Ecto neural progenitor cell (in vitro differentiated cells): ENCODE results near the gene LINC01488.

ENCODE experiments used
- DNase-seq: peaks from one replicate; pipeline ENCODE4 v3.0.0-alpha.2; 2018; ENCODE audit warnings: low spot score

The LINC01488 gene

DNA sequence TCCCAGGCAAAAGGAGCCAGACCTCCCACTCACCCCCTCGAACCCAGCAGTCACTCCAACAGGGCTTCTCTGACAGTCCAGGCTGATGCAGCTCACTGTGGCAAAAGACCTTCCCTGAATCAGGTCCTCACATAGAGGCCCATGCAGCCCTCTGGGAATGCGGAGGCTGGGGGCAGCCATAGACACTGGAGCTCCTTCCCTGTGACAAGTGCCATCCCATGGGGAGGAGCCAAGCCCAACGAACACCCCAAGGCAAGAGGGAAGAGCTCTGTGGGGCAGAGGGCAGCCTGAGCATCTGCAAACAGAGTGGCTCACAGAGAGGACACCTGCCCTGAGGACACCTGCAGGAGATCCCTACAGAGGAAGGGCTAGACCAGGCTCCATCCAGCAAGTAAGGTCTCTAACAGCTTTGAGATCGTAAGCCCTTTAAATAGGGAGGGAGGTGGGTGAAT, at the start of gene LINC01488:
LINC01488 (plus strand) TSS at position 271 of the 452 bp plus-strand sequence.
- DNase-seq = no peak

DNA sequence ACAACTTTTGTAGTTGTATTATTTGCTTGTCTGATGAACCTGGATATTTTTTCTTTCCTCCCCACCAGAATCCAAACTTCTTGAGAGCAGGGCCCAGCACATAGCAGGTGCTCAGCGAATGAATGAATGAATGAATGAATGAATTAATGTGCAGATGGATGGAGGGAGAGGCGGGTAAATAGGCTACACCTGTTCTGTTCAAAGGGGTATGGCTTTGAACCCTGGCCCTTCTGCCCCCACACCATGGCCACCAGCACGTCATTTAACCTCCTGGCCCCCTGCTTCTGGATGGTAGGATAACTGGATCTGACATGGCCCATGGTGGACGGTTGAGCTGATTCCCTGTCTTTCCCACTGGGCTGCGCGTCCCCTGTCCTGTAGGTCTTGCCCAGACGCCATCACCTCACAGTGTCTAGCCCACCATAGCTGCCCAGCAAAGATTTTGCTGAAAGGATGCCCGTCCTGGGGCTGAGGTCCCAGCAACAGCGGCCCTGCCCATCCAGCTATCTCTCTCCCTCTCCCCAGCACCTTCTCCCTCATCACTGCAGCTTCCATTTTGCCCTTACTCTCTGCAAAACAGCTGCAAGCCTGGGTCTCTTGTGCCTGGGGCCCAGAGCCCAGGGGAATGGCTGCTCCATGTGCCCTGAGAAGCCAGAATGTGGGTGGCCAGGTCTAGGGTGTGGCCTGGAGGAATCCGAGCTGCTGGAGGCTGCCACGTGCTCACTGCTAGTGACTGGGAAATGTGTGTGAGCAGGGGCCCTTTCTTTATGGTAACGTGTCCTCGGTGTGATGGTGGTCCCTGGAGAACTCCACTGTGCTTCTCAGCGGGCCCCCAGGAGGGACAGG, 49.3 kb upstream of the LINC01488 start:
- no peak for DNase-seq

DNA sequence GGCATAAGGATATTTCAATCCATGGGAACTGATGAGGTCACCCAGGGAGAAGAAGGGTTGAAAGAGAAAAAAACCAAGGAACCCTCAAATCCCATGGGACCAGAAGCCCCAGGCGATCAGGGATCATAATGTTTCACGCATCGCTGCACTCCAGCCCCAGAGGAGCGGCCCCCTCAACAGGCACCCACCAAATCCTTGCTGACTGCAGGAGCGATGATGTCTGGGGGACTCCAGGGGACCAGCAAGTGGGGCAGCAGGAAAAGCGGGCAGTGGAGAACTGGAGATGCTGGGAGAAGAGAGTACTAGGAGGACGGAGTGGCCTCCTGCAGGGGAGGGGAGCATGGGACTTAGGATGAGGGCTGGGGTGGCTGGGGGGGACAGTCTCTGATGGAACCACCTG, 47.7 kb upstream of the LINC01488 start:
- DNase-seq = no peak

DNA sequence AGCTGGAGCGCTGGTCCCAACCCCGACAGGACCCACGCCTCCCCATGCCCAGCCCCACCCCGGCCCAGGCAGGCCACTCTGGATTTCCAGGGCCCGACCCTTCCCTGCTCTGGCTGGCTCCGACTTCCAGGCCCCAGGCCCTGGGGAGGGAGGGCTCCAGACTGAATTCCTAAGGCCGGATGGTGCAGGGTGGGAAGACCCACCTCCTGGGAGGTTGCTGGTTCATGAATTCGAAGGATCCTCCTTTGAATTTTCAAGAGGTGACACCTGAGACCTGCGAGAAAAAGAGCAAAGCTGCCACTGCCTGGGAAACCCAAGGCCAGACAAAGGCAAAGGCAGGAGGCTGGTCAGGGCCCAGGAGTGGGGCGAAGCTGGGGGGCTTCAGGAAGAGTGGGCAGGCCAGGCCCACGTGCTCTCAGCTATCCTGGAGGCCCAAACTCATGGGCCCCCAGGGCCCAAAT, 47.0 kb upstream of the LINC01488 start:
- no peak for DNase-seq

DNA sequence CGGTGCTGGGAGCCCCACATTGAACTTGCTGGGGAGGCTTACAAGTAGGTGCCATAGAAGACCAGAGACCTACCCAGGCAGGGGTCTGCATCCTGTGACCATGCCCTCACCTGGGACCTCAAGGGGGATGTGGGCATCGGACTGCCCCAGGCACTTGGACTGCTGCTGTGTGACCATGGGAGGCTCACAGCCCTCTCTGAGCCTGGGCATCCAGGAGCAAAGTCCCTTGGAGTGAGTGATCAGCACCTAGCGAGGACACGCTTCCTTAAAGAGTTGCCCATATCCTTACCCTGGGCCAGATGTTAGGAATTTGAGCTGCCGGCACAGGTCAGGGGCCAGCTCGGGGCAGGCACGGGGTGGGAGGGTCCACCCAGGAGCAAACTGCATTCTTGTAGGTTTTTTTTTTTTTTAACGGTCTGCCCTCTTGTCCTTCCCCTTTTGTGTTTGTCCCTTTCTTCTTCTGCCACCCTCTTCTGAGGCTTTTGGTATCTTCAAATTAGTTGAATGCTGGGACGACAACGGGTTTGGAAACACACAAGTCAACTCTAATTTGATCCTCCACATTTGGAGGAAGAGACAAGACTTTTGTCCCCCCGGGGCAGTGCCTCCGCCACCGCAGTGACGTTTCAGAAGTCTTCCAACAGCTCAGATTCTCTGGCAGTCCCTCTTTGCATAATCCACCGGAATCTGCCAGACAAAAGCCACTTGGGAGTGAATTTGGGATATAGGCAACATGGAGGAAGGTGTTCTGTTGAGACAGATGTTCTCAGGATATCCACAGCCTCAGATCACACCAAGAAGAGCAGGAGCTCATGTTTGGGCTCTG, 46.1 kb upstream of the LINC01488 start:
- DNase-seq = peak; percentile 71

DNA sequence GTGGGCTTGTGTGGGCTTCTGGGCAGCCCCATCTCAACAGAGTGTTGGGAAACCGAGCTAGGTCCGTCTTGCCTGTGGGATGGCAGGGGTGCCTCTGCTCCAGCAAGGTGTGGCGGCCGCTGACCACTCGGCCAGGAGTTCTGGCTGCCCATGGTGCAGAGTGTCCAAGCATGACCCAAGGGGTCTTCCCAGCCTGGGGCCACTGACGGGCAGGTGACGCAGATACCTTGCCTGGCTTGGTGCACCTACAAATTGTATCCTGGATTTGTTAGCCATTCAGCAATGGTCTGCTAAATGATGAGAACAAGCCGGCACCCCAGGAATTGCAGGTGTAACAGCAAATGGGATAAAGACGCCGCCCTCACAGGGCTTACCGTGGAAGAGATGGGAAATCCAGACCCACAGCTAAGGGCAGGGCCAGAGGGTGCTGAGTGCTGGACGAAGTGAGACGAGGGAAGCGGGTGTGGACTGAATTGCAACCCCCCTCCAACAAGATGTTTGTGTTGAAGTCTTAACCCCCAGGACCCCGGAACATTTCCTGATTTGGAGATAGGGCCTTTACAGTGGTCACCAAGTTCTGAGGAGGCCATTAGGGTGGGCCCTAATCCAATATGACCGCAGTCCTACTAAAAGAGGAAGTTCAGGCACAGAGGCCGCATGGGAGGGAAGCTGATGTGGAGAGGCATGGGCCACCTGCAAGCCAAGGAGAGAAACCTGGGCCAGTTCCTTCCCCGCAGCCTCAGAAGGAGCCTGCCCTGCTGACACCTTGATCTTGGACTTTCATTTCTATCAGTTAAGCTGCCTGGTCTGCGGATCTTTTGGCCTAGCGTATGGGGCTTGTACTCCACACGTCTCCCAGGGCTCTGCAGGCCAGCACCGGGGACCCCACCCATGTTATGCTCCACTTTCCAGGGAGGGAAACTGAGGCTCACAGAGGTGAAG, 45.2 kb upstream of the LINC01488 start:
- no peak for DNase-seq

DNA sequence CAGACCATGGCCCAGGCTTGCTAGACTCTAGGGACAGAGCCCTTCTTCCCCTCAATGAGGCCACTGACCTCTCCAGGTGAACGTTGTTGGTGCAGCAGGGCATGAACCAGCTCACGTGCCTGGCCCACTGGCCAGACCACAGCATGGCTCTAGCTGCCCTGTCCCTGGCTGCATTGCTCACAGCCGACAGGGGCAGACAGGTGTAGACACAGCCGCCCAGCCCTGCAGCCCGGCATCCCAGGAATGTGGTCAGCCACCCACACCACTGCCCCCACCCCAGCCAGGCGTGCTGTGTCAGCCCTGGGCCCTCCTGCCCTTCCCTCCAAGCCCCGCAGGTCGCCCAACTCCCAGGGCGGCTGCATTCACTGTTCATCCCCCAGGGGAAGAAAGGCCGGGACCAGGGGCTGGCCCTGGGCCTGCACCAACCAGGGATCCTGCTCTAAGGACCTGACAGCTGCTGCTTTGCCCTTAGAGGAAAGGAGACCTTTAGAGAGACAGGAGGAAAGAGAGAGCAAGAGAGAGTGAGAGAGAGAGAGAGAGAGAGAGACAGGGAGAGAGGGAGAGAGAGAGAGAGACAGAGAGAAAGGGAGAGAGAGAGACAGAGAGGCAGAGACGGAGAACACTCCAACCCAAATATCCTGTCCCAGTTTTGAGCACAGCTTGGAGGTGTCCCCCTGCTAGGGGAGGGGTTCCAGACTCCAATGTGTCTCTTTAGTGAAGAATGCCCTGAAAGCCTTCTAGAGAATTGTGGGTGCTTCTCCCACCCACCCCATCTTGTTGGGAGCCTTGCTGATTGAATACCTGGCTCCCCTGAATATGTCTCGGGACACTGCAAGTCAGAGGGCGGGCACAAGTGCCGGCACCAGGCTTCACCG, 44.2 kb upstream of the LINC01488 start:
- peak; percentile 80 for DNase-seq

DNA sequence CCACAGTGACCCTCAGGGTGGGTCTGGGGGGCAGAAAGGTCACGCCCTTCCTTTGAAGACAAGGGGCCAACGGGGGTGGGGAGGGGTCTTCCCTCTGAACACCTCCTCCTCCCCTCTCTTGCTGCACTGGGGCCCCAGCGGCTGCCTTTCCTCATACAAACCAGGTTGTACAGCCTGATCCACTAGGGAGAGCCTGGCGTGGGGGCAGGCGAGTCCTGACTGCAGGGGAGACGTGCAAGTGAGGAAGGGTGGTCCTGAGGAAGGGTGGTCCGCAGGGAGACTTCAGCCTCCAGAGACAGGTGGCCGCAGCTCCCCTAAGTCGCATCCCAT, 43.6 kb upstream of the LINC01488 start:
- no peak for DNase-seq

DNA sequence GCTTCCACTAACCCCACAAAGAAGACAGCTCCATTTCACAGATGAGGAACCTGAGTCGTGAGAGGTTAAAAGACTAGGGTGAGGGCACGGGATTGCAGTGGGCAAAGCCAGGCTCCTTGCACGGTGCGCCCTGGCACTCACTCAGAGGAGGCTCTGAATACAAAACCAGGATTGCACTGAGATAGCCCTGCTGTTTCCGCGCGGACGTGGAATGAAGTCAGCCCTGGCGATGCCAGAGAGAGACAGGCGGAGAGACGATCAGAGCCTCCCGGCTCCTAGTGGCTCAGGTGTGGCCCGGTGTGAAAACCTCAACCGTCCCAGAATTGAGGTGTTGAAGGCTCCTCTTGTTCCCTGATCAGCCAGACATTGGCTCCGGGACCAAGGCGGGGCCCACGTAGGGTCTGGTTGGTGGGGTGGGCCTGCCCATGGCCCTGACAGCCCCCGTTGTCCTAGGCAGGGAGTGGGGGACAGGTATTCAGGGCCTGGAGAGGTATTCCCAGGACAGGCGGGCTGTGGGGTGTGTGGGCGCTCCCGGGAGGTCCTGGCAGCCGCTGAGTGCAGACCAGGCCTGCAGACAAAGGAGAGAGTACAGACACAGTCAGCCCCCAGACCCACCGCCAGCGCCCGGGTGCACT, 43.1 kb upstream of the LINC01488 start:
- no peak for DNase-seq

DNA sequence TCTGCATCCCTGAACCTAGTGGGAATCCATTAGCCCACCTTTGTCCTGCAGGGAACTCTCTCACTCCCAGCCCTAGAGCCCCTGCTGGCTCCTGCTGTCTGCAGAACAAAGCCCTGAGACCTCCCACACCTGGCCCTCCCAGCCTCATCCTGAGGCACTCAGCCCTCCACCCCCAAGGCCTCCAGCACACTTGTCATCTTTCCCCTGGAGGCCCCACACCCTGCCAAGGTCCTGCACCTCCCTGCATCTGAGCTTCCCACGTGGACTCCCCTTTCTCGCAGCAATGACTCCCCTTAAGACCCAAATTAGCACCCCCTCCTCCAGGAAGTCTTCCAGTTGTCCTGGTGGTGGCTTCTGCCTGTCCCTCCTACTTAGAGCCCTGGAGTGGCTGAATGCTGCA, 42.3 kb upstream of the LINC01488 start:
- DNase-seq = no peak

DNA sequence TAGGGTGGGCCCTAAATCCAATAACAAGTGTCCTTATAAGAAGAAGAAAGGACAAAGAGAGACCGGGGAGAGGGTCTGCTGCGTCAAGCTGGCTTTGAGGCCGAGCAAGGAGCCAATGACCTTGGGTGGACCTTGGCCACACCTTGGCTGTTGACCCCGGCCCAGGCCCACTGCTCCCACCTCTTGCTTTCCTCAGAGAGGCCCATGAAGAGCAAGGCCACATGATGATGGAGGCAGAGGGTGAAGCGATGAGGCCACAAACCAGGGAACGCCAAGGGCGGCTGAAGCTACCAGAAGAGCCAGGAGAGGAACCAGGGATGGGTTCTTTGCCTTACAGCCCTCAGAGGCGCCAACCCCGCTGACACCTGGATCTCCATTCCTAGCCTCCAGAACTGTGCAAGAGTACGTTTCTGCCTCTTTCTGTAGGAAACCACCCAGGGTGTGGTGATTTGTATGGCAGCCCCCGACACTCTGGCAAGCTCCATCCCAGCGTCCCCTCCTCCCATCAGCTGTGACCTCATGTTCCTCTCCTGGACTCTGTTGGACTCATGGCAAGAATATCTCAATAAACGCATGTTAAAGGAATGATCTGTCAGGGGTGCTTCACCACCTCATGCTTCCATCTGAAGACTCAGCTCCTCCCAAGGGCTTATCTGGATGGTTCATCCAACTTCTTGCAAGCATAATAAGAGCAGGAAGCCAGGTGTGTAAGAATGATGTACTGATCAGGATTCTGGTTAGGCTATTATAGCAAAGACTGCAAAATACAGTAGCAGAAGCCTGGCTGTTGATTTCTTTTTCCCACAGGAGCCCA, 41.6 kb upstream of the LINC01488 start:
- DNase-seq = no peak

DNA sequence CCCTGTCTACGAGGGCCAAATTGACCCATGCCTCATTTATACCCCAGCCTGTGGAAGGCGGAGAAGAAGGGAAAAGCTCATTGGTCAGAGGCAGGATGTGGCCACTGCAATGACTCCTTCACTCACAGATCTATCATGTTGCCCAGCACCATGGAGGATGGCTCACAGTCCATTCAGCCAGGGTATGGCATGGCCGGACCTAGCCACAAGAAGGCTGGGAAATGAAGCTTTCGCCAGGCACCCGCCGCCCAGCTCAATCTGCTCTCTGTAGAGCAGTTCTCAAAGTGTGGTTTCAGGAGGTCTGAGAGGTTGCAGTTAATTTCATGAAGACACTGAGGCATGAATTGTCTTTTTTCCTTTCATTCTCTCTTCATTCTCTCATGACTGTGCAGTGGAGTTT, 40.6 kb upstream of the LINC01488 start:
- DNase-seq = no peak

DNA sequence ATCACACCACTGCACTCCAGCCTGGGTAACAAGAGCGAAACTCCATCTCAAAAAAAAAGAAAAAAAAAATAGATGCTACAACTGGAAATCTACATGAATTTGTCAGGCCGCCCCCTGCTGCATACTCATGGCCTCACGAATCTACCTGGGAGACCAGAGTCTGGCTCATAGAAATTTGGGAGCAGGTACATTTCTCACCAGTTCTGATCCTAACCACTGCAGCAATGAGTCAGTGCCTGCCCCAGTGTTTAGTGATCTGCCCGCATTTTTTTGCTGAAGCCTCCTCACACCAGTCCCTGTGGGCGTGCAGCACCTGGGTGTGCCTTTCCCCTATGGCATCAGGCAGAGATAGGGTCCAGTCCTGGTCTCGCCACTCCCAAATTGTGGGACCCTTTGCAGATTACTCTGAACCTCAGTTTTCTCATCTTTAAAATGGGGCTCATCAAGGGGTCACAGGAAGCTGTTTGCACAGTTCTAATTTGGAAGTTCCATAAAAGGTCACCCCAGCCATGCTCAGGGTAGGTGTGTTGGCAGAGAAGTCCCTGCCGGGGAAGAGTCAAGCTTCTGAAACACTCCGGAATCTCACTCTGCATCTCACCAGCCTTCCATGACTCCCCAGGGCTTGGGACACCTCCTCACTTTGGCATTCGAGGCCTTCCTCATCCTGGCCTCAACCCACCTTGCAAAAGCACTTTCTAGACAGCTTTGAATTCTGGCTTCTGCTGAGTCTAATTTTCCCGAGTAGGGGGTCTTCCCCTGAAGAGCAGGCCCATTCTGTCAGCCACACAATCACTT, 39.3 kb upstream of the LINC01488 start:
- no peak for DNase-seq

DNA sequence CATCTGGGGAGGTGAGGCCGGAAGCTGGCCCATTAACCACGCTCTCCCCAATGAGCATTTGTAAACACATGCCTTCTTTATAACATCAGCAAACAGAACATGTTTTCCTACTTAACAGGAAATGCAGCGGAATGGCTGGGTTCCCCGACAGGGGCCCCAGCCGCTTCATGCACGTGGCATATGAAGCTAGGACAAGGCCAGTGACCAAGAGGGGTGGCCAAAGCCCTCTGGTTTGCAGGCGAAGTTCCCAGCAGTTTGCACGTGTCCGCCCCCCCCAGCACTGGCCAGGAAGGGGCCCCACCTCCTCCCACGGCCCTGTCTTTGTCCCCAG, 38.7 kb upstream of the LINC01488 start:
- DNase-seq = no peak

DNA sequence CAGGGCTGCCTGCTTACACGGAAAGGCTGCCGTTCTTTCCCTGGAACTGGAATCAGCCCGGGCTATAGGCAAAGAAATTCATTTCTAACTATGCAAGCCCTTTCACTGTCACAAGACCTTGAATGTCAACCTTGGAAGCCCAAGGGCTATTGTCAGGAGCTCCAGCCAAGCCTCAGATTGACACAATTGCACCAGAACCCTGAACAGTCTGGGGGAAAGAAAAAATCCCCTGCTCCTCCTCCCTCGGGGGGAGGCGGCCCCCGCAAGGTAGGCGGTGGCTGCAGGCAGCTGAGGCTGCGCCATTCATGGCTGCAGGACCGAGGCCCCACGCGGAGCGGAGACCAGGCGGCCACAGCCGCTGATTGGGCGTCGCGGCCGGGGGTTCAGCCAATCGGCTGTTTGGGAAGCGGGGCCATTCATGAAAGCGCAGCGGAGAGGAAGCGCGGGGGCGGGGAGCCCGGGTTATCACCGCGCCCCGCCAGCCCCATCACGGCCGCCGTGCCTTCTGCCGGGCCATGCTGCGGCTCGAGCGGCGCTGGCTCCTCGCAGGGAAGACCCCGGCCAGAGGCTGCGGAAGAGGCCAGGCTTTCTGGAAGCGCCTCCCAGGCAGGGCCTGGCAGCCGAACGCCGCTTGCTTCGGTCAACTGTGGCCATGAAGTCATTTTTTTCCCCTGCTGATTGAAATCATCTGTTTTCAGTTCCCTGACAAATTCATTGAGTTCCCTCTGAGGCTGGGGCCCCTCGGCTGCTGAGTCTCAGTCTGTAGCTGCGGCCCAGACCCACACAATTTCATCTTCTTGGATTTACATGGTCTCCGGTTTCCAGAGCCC, 38.1 kb upstream of the LINC01488 start:
- DNase-seq = peak; percentile 97

DNA sequence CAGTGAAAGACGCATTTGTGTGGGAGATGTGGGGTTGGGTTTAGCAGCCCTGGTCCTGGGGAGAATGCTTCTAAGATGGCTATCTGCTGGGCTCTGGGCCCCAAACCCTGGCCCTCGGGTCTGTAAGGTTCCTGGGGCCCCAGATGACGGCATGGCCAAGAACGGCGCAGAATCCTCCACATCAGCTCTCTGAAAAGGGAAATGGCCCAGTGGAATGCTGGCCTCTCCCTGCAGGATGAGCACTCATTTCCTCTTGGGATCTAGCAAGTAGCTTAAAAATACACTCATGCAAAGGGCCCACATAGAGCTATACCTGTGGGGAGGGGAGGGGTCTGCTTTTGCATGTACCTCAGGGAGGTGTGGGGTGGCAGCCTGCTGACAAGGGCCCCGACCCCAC, 37.5 kb upstream of the LINC01488 start:
- no peak for DNase-seq

DNA sequence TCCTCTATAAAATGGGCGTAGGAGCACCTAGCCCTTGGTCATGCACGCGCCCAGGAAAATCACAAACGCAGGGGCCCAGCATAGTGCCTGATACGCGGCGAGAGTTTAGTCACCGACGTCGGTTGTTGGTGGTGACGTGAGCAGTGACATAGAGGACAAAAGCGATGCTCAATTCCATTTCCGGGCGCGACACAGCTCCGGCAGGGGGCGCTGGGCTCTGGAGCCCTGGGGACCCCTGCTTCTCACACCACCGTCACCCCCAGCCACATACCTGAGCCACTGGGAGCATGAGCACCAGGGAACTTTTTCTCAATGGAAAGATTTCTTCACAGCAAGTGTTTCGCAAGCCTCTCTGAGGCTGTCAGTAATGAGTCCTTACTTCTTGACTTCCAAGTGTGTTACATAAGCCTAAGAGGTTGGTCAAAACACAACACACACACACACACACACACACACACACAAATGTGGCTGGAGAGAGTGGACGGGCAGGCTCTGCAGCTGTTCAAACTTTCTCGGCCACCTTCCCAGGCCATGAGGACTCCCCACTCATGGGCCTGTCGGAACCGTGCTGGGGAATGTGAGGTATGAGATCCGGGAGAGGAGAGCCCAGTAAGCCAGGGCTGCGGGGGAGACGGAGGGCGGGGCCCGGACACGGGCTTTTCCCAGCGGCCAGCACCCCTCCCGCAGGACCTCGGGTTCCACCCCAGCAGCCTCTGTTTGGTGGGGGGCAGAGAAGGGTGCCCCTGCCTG, 36.9 kb upstream of the LINC01488 start:
- DNase-seq = peak; percentile 77
